Measurements from ENCODE around the gene RMND5A.

RMND5A gene

GRCh38 chr2:86826951-86827350 is 106.9 kb downstream of the RMND5A start:
- ChIA-PET CTCF (no interaction called here), POLR2A (ENCODE audit: low non-redundant PET) (no interaction called here)
- no peak overlapping the region for H3K27ac ChIP-seq
- no peak for TF ChIP-seq CTCF (conservative IDR thresholded peaks at IDR 0.05; ENCODE audit: low read depth)
- DNase-seq (ENCODE audit: low spot score), result no peak

Measured in RWPE1 (cell line).